ENCODE measurements around the gene PHRF1. TPM values are rescaled to one million over a fixed set of nuclear protein-coding genes. Genes with fewer than 3 reads are reported as not detected.

PHRF1 gene
- total RNA-seq, 1 donor from 2014 or later, result 38.3 TPM

- H3K9ac ChIP-seq (ENCODE audit: low read length), result no peak overlapping the region
- FAIRE-seq (no peak), DNase-seq (ENCODE audit: low read depth) (no peak)
- H3K4me2 ChIP-seq (ENCODE audit: low read length), result no peak overlapping the region
- H2AFZ ChIP-seq (ENCODE audit: low read depth, low read length), result no peak overlapping the region
- H3K9me3 ChIP-seq (ENCODE audit: insufficient read depth, low read depth, low read length), result no peaks in the 10 kb centered on the region
- H4K20me1 ChIP-seq (ENCODE audit: insufficient read depth, low read length), result peaks cover 34% of the 10 kb centered on the region
- H3K79me2 ChIP-seq (ENCODE audit: insufficient read depth, low read length), result no peaks in the 10 kb centered on the region
- H3K9me3 Mint-ChIP-seq (ENCODE audit: unreplicated experiment), result no peaks in the 10 kb centered on the region
- H3K4me3 ChIP-seq (ENCODE audit: insufficient read depth, low read depth, low read length), result no peak overlapping the region
- no peaks in the 10 kb centered on the region for H3K27me3 Mint-ChIP-seq (ENCODE audit: low read depth, unreplicated experiment)
- TF ChIP-seq CTCF (IDR thresholded peaks at IDR 0.05; ENCODE audit: insufficient read depth, low read depth, low read length) (no peak), EZH2 (IDR thresholded peaks at IDR 0.05; ENCODE audit: insufficient read depth, low read length) (no peak)
- no peak overlapping the region for H3K4me3 Mint-ChIP-seq (ENCODE audit: unreplicated experiment)
- H3K27ac Mint-ChIP-seq (ENCODE audit: unreplicated experiment), result no peak overlapping the region
- peaks cover 4% of the 10 kb centered on the region for H3K4me1 Mint-ChIP-seq (ENCODE audit: low read depth, unreplicated experiment)
- H3K36me3 Mint-ChIP-seq (ENCODE audit: low read depth, unreplicated experiment), result peaks cover 28% of the 10 kb centered on the region
- H3K27ac ChIP-seq (ENCODE audit: low read depth, low read length), result no peak overlapping the region
- H3K4me1 ChIP-seq (ENCODE audit: insufficient read depth, low read length), result no peaks in the 10 kb centered on the region
- H3K36me3 ChIP-seq (ENCODE audit: insufficient read depth, low read length), result no peaks in the 10 kb centered on the region
- H3K27me3 ChIP-seq (ENCODE audit: insufficient read depth, low read length), result no peaks in the 10 kb centered on the region
Measured at GRCh38 chr11:660681-661444, 84.6 kb downstream of the PHRF1 start.

Small RNA genes lying within 50 kb of the gene (microRNA-seq; reads per million reads assigned to microRNA genes)
- 1,187 reads per million, percentile 83 among the genes with 10 or more reads in this experiment for gene MIR210

Other genes with a start within 250 kb of the PHRF1 start
- 64.6 and 68.5 TPM in 2 replicates for gene B4GALNT4, start 207.0 kb upstream of the PHRF1 start, total RNA-seq
- gene PKP3, start 182.3 kb upstream of the PHRF1 start, total RNA-seq, result 1.1 and 2.1 TPM in 2 replicates
- 6.2 and 7.2 TPM in 2 replicates for gene SIGIRR, start 161.5 kb upstream of the PHRF1 start, total RNA-seq
- 0.82 and 1.9 TPM in 2 replicates for gene ANO9, start 134.5 kb upstream of the PHRF1 start, total RNA-seq
- 40.3 and 47.3 TPM in 2 replicates for gene PTDSS2, start 126.2 kb upstream of the PHRF1 start, total RNA-seq
- 117 and 130 TPM in 2 replicates for gene RNH1, start 69.2 kb upstream of the PHRF1 start, total RNA-seq
- 78.5 and 84.2 TPM in 2 replicates for gene HRAS, start 40.9 kb upstream of the PHRF1 start, total RNA-seq
- 0.82 and 1.8 TPM in 2 replicates for gene LRRC56, start 38.9 kb upstream of the PHRF1 start, total RNA-seq
- 2.5 and 2.8 TPM in 2 replicates for gene LMNTD2, start 15.7 kb upstream of the PHRF1 start, total RNA-seq
- 31.1 and 32.3 TPM in 2 replicates for gene RASSF7, start 15.5 kb upstream of the PHRF1 start, total RNA-seq
- 75.4 and 80.6 TPM in 2 replicates for gene IRF7, start 39.5 kb downstream of the PHRF1 start, total RNA-seq
- 0.12 TPM in 1 of 2 replicates, not detected in the other for gene CDHR5, start 48.5 kb downstream of the PHRF1 start, total RNA-seq
- 2.0 and 4.0 TPM in 2 replicates for gene SCT, start 50.7 kb downstream of the PHRF1 start, total RNA-seq
- gene DRD4, start 60.8 kb downstream of the PHRF1 start, total RNA-seq, result 9.9 and 12.0 TPM in 2 replicates
- 44.1 and 48.9 TPM in 2 replicates for gene DEAF1, start 118.8 kb downstream of the PHRF1 start, total RNA-seq
- 16.1 and 18.4 TPM in 2 replicates for gene TMEM80, start 119.3 kb downstream of the PHRF1 start, total RNA-seq
- 103 and 129 TPM in 2 replicates for gene EPS8L2, start 129.8 kb downstream of the PHRF1 start, total RNA-seq
- 150 and 155 TPM in 2 replicates for gene TALDO1, start 171.0 kb downstream of the PHRF1 start, total RNA-seq
- 51.9 and 60.0 TPM in 2 replicates for gene GATD1, start 201.0 kb downstream of the PHRF1 start, total RNA-seq
- 0.59 and 0.62 TPM in 2 replicates for gene CEND1, start 213.6 kb downstream of the PHRF1 start, total RNA-seq
- 20.5 and 21.4 TPM in 2 replicates for gene SLC25A22, start 221.8 kb downstream of the PHRF1 start, total RNA-seq
- 22.2 and 26.8 TPM in 2 replicates for gene PIDD1, start 228.8 kb downstream of the PHRF1 start, total RNA-seq
- 1,592 and 1,666 TPM in 2 replicates for gene RPLP2, start 233.5 kb downstream of the PHRF1 start, total RNA-seq
- gene PNPLA2, start 242.4 kb downstream of the PHRF1 start, total RNA-seq, result 46.8 and 50.8 TPM in 2 replicates